HCT116 (cell line): ENCODE data around the gene RHBDD1. TPM values are rescaled to one million over a fixed set of nuclear protein-coding genes. Genes with fewer than 3 reads are reported as not detected.

ENCODE experiments used
- ATAC-seq: fragments of 200-7000 bp; cut with Tn5 transposase; 2 replicates; pipeline ENCODE4 v1.9.1; 2020; ENCODE audit warnings: mild to moderate bottlenecking, moderate library complexity
- BruUV-seq: library from RNA; stranded (reverse); fragments of 400-500 nt; replicated peaks from 2 replicates; lab custom pipeline; 2021; lab: Mats Ljungman, UMichigan
- CTCF ChIA-PET: fragments of 300-600 bp; sonication (Branson Sonifier 250); formaldehyde crosslinking; loops from one replicate; lab custom pipeline; 2021; ENCODE audit warnings: antibody characterized with exemption; lab: Charles Lee
- POLR2A ChIA-PET: fragments of 300-600, 350-600 bp; sonication (Branson Sonifier 250); formaldehyde crosslinking; loops from one replicate; lab custom pipeline; 2021; ENCODE audit warnings: antibody characterized with exemption; lab: Charles Lee
- RAD21 ChIA-PET, 2 experiments: fragments of 300-600 bp; sonication (Branson Sonifier 250); formaldehyde crosslinking; loops; one replicate each; lab custom pipeline; 2023; ENCODE audit warnings: low total read pairs in 2 of 2; ENCODE audit not compliant: uncharacterized antibody in 2 of 2, unreplicated experiment in 2 of 2, low non-redundant PET in 1 of 2; lab: Charles Lee
- DNase-seq: peaks from one replicate; pipeline ENCODE4 v3.0.0-alpha.2; 2010; ENCODE audit warnings: low read depth, low spot score
- H2AFZ ChIP-seq: fragments of 200-600 bp; shearing (Covaris generic), sonication (generic); 2 replicates; pipeline ENCODE4 v1.6.1; 2017; ENCODE audit warnings: low read depth, mixed run types, mixed read lengths, antibody characterized with exemption, low read length; ENCODE audit not compliant: poor library complexity, severe bottlenecking
- H3K27ac ChIP-seq: 2 replicates; pipeline ENCODE4 v1.5.1; 2012; ENCODE audit warnings: low read depth, low read length
- H3K27me3 ChIP-seq: fragments of 200-600 bp; sonication (generic); 2 replicates; pipeline ENCODE4 v1.6.1; 2016; ENCODE audit warnings: mixed run types, low read length, mixed read lengths; ENCODE audit not compliant: insufficient read depth
- H3K36me3 ChIP-seq, 2 experiments: fragments of 200-500 bp in 1 of 2; fragments of 200-600 bp in 1 of 2; sonication (Bioruptor generic) in 1 of 2; sonication (generic) in 1 of 2; 2 replicates each; pipeline versions ENCODE4 v1.5.1 to v1.6.1; 2014 to 2016; ENCODE audit warnings: low read length in 2 of 2, inconsistent platforms in 1 of 2, mixed read lengths in 1 of 2, mixed run types in 1 of 2; ENCODE audit not compliant: insufficient read depth in 2 of 2, control insufficient read depth in 1 of 2
- H3K4me1 ChIP-seq, 2 experiments: fragments of 200-600 bp in 1 of 2; sonication (generic) in 1 of 2; 2 replicates each; pipeline versions ENCODE4 v1.5.1 to v1.6.1; 2012 to 2017; ENCODE audit warnings: low read length in 2 of 2, inconsistent platforms in 1 of 2, mild to moderate bottlenecking in 1 of 2, mixed read lengths in 1 of 2, mixed run types in 1 of 2, moderate library complexity in 1 of 2; ENCODE audit not compliant: insufficient read depth in 2 of 2, control insufficient read depth in 1 of 2
- H3K4me2 ChIP-seq: fragments of 200-600 bp; sonication (generic); 2 replicates; pipeline ENCODE4 v1.6.1; 2017; ENCODE audit warnings: mixed run types, low read length, mixed read lengths
- H3K4me3 ChIP-seq, 2 experiments: fragments of 200-600 bp in 1 of 2; sonication (generic) in 1 of 2; replicated peaks in 1 of 2; 2 replicates each; pipeline ENCODE4 v1.5.1; 2011 to 2016; ENCODE audit warnings: low read length in 2 of 2, control low read depth in 1 of 2, low read depth in 1 of 2, mild to moderate bottlenecking in 1 of 2, mixed read lengths in 1 of 2, mixed run types in 1 of 2
- H3K79me2 ChIP-seq: fragments of 200-600 bp; sonication (generic); 2 replicates; pipeline ENCODE4 v1.6.1; 2017; ENCODE audit warnings: mild to moderate bottlenecking, mixed run types, low read length, moderate library complexity, mixed read lengths; ENCODE audit not compliant: insufficient read depth
- H3K9ac ChIP-seq: fragments of 200-600 bp; sonication (generic); 2 replicates; pipeline ENCODE4 v1.6.1; 2016; ENCODE audit warnings: low read length, mixed read lengths
- H3K9me2 ChIP-seq: fragments of 200-600 bp; sonication (generic), shearing (Covaris generic); 2 replicates; pipeline ENCODE4 v1.6.1; 2017; ENCODE audit warnings: mixed run types, mild to moderate bottlenecking, moderate library complexity; ENCODE audit not compliant: insufficient read depth
- H3K9me3 ChIP-seq, 2 experiments: fragments of 200-500 bp in 1 of 2; fragments of 200-600 bp in 1 of 2; sonication (Bioruptor generic) in 1 of 2; sonication (generic) in 1 of 2; 2 replicates each; pipeline ENCODE4 v1.6.1; 2014 to 2017; ENCODE audit warnings: low read length in 2 of 2, mixed read lengths in 2 of 2, inconsistent platforms in 1 of 2, low read depth in 1 of 2, mild to moderate bottlenecking in 1 of 2, mixed run types in 1 of 2, moderate library complexity in 1 of 2; ENCODE audit not compliant: control insufficient read depth in 1 of 2, insufficient read depth in 1 of 2
- H4K20me1 ChIP-seq: fragments of 200-600 bp; sonication (generic), shearing (Covaris generic); 2 replicates; pipeline ENCODE4 v1.6.1; 2017; ENCODE audit warnings: mixed run types, mild to moderate bottlenecking, moderate library complexity; ENCODE audit not compliant: insufficient read depth
- ATF3 ChIP-seq: IDR thresholded peaks from 2 replicates; pipeline ENCODE4 v1.6.1; 2012
- CTCF ChIP-seq, 3 experiments: fragments of 200-600 bp in 1 of 3; sonication (generic) in 1 of 3; IDR thresholded peaks in 2 of 3; conservative IDR thresholded peaks in 1 of 3; 2 replicates each; pipeline ENCODE4 v1.5.1; 2012 to 2017; ENCODE audit warnings: low read depth in 2 of 3, low read length in 2 of 3, antibody characterized with exemption in 1 of 3, borderline replicate concordance in 1 of 3, control low read depth in 1 of 3, mild to moderate bottlenecking in 1 of 3, mixed read lengths in 1 of 3, mixed run types in 1 of 3, moderate library complexity in 1 of 3; ENCODE audit not compliant: insufficient read depth in 1 of 3
- EGR1 ChIP-seq: IDR thresholded peaks from 2 replicates; pipeline ENCODE4 v1.6.1; 2012; ENCODE audit warnings: low read depth
- EZH2phosphoT487 ChIP-seq: fragments of 200-600 bp; IDR thresholded peaks from 2 replicates; pipeline ENCODE4 v1.6.1; 2018; ENCODE audit warnings: antibody characterized with exemption, borderline replicate concordance
- REST ChIP-seq: IDR thresholded peaks from 2 replicates; pipeline ENCODE4 v1.6.1; 2012; ENCODE audit warnings: low read depth
- SRF ChIP-seq: IDR thresholded peaks from 2 replicates; pipeline ENCODE4 v1.6.1; 2012; ENCODE audit warnings: low read depth
- YY1 ChIP-seq: IDR thresholded peaks from 2 replicates; pipeline ENCODE4 v1.6.1; 2011; ENCODE audit warnings: low read length, low read depth, moderate library complexity, mild to moderate bottlenecking; ENCODE audit not compliant: insufficient replicate concordance; ENCODE audit errors: extremely low read depth
- ZBTB33 ChIP-seq: IDR thresholded peaks from 2 replicates; pipeline ENCODE4 v1.6.1; 2011; ENCODE audit warnings: mild to moderate bottlenecking, low read length, moderate library complexity; ENCODE audit not compliant: insufficient replicate concordance; ENCODE audit errors: extremely low read depth
- intact Hi-C: fragments of 100-400 bp; cut with micrococcal nuclease; formaldehyde crosslinking; loops from 2 replicates; pipeline ENCODE4 v1.10.0; 2022
- total RNA-seq: library from RNA; stranded (reverse); gene quantifications from one replicate; pipeline ENCODE4 v1.2.1, GENCODE V29; 2021; ENCODE audit not compliant: unreplicated experiment

The RHBDD1 gene
- total RNA-seq, 1 experiment from 2014 or later: 73.8 TPM

GRCh38 chr2:226965376-226965775 lies 129.5 kb downstream of the RHBDD1 start (continued):
- TF ChIP-seq CTCF (IDR thresholded peaks at IDR 0.05 in 2 of 3, conservative IDR thresholded peaks at IDR 0.05 in 1 of 3; ENCODE audit: borderline replicate concordance in 1 of 3, insufficient read depth in 1 of 3, low read depth in 2 of 3, low read length in 2 of 3) (no peak), ZBTB33 (no peak)

GRCh38 chr2:226969417-226970080 lies 133.7 kb downstream of the RHBDD1 start:
- H3K9me3 ChIP-seq: no peaks in the 10 kb centered on the region
- no peaks in the 10 kb centered on the region for H3K9me2 ChIP-seq
- H3K27ac ChIP-seq: no peak overlapping the region
- H3K36me3 ChIP-seq: peaks cover 0 to 9% of the 10 kb centered on the region in 2 experiments; a peak in 1 of 4 replicates
- ATAC-seq: no peak
- POLR2A ChIA-PET: no interaction called here
- H2AFZ ChIP-seq: no peak overlapping the region
- H3K4me1 ChIP-seq: no peaks in the 10 kb centered on the region
- no peak overlapping the region for H3K9ac ChIP-seq
- H3K79me2 ChIP-seq: no peaks in the 10 kb centered on the region
- RAD21 ChIA-PET: no interaction called here
- no peak overlapping the region for H3K4me2 ChIP-seq
- CTCF ChIA-PET: no interaction called here
- DNase-seq: no peak
- BruUV-seq: no TSS peak
- intact Hi-C loops: no loop called here
- no peak overlapping the region for H3K4me3 ChIP-seq
- H3K27me3 ChIP-seq: no peaks in the 10 kb centered on the region
- H4K20me1 ChIP-seq: no peaks in the 10 kb centered on the region
- TF ChIP-seq EZH2phosphoT487 (no peak), REST (no peak), YY1 (no peak), CTCF (IDR thresholded peaks at IDR 0.05 in 2 of 3, conservative IDR thresholded peaks at IDR 0.05 in 1 of 3; ENCODE audit: borderline replicate concordance in 1 of 3, insufficient read depth in 1 of 3, low read depth in 2 of 3, low read length in 2 of 3) (no peak), SRF (no peak), EGR1 (no peak), ZBTB33 (no peak), ATF3 (no peak)
